ENCODE results near the gene PSMB7. TPM values are rescaled to one million over a fixed set of nuclear protein-coding genes. Genes with fewer than 3 reads are reported as not detected.

The PSMB7 gene
- total RNA-seq, 1 donor from 2014 or later: 181 TPM

GRCh38 chr9:124308606-124309491 lies 106.4 kb downstream of the PSMB7 start:
- FAIRE-seq: no peak

GRCh38 chr9:124307379-124308030 lies 107.7 kb downstream of the PSMB7 start:
- DNase-seq (ENCODE audit: low spot score in 2 of 2) (no peak), FAIRE-seq (no peak)

More at GRCh38 chr9:124308606-124309491, 106.4 kb downstream of the PSMB7 start:
- DNase-seq (ENCODE audit: low spot score in 2 of 2): no peak

GRCh38 chr9:124306098-124306735 lies 109.0 kb downstream of the PSMB7 start:
- DNase-seq (ENCODE audit: low spot score in 2 of 2) (no peak), FAIRE-seq (no peak)

GRCh38 chr9:124304285-124304684 lies 111.0 kb downstream of the PSMB7 start:
- DNase-seq (ENCODE audit: low spot score in 2 of 2) (no peak), FAIRE-seq (no peak)

GRCh38 chr9:124303762-124304161 lies 111.5 kb downstream of the PSMB7 start:
- DNase-seq (ENCODE audit: low spot score in 2 of 2) (no peak), FAIRE-seq (no peak)

Other genes starting within 250 kb of the PSMB7 start
- gene NEK6, start 157.5 kb downstream of the PSMB7 start, total RNA-seq: 11.0 TPM
- gene ADGRD2, start 35.0 kb upstream of the PSMB7 start, total RNA-seq: not detected
- gene NR5A1, start 92.0 kb upstream of the PSMB7 start, total RNA-seq: not detected

Measured in frontal cortex (tissue), 4 donors.